ENCODE measurements around the gene GZMA.
"Not testable (repeated sequence)": the region's sequence is repeated elsewhere in the genome, so short reads cannot be mapped to it uniquely, and the experiment has no call there.

The GZMA gene

GRCh38 chr5:55102348-55102747, at the start of gene GZMA:
TSS of gene GZMA (plus strand) at chr5:55102646. CDS start at chr5:55102683, 37 bp downstream.
- DNase-seq (ENCODE audit: low read depth, low spot score): no peak

DNA sequence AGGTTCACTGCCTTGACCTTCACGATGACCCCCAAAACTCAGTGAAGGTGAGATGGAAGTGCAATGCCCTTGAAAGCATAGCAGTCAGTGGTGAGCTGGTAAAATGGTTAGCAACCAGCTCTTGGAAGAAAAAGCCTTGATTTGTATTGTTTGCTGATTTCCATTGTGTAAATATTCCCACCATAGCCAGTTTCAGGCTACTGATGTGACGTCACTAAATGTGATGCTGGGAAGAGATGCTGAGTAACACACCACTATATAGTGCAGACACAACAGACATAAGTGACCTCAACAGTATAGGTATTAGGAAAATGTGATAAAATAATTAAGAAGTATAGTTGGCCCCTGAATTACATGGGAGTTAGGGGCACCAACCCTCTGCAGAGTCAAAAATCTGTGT, 47.3 kb upstream of the GZMA start:
- DNase-seq (ENCODE audit: low read depth, low spot score): no peak

- DNase-seq (ENCODE audit: low read depth, low spot score): peak; percentile 5
These were observed 40.2 kb upstream of the GZMA start for GRCh38 chr5:55062039-55062779.

GRCh38 chr5:55063220-55063863, 39.1 kb upstream of the GZMA start:
- DNase-seq (ENCODE audit: low read depth, low spot score): no peak

- no peak for DNase-seq (ENCODE audit: low read depth, low spot score)
These were observed 38.5 kb upstream of the GZMA start for GRCh38 chr5:55063899-55064298.

- no peak for DNase-seq (ENCODE audit: low read depth, low spot score)
These were observed 37.9 kb upstream of the GZMA start for GRCh38 chr5:55064523-55064922.

DNA sequence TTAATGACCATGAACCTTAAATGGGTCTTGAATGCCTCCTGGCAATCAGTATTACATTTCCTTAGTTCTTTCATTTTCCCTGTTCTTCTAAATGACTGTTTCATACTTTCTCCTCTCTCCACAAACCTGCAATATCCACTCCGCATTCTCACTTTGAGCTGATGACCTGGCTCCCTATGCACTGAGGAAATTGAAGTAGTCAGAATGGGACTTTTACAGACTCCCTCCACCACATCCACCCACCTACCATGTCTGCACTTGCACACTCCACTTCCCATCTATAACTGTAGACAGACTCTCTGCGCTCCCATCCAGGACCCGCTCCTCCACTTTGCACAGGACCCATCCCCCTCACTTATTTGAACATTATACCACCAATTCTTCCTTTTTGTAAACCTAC, 36.2 kb upstream of the GZMA start:
- no peak for DNase-seq (ENCODE audit: low read depth, low spot score)

- DNase-seq (ENCODE audit: low read depth, low spot score): no peak
These were observed 31.5 kb upstream of the GZMA start for GRCh38 chr5:55070968-55071367.

- DNase-seq (ENCODE audit: low read depth, low spot score): no peak
These were observed 31.0 kb upstream of the GZMA start for GRCh38 chr5:55071413-55071812.

GRCh38 chr5:55072666-55073065, 29.8 kb upstream of the GZMA start:
- DNase-seq (ENCODE audit: low read depth, low spot score): no peak

GRCh38 chr5:55073211-55073610, 29.2 kb upstream of the GZMA start:
- no peak for DNase-seq (ENCODE audit: low read depth, low spot score)

DNA sequence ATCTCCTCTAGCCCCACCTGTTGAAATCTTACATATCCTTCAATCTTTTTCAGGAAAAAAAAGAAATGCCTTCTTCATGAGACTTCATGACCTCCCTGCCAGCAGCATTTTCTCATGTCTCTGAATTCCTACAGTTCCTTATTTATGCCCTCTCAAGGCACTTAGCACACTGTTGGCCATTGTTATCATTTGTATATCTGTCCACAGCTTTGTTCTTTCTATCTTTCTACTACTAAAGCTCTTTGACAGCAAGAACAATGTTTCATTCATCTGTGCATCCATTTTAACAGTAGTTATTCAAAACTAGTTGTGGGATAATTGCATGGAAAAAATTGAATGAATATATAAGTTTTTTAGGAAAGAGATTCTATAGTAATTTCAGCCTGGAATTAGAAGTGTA, 20.9 kb upstream of the GZMA start:
- DNase-seq (ENCODE audit: low read depth, low spot score): no peak

DNA sequence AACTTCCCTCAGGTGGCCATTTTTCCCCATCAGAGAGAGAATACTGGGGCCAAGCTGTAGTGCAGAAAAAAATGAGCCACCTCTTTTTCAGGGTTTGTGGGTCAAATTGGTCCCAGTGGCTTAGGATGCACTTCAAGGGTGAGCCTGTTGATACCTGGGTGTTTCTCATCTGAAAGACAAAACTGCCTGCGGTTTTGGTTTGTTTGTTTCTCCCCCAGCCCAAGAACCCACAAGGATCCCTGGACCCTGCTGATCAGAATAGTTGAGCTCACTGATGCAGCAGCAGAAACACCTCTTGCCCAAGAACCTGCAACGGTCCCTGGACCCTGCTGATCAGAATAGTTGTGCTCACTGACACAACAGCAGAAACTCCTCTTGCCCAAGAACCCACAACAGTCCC, 13.1 kb upstream of the GZMA start:
- DNase-seq (ENCODE audit: low read depth, low spot score): not testable (repeated sequence)

DNA sequence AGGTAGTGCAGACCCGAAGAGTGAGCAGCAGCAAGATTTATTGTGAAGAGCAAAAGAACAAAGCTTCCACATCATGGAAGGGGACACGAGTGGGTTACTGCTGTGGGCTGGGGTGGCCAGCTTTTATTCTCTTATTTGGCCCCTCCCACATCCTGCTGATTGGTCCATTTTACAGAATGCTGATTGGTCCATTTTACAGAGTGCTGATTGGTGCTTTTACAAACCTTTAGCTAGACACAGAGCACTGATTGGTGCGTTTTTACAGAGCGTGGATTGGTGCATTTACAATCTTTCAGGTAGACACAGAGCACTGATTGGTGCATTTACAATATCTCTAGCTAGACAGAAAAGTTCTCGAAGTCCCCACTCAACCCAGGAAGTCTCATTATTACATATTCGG, 11.4 kb upstream of the GZMA start:
- DNase-seq (ENCODE audit: low read depth, low spot score): not testable (repeated sequence)

- no peak for DNase-seq (ENCODE audit: low read depth, low spot score)
These were observed 6.3 kb upstream of the GZMA start for GRCh38 chr5:55096182-55096581.

GRCh38 chr5:55096861-55097260, 5.6 kb upstream of the GZMA start:
- no peak for DNase-seq (ENCODE audit: low read depth, low spot score)

- DNase-seq (ENCODE audit: low read depth, low spot score): not testable (repeated sequence)
These were observed 1.3 kb upstream of the GZMA start for GRCh38 chr5:55101148-55101547.

DNA sequence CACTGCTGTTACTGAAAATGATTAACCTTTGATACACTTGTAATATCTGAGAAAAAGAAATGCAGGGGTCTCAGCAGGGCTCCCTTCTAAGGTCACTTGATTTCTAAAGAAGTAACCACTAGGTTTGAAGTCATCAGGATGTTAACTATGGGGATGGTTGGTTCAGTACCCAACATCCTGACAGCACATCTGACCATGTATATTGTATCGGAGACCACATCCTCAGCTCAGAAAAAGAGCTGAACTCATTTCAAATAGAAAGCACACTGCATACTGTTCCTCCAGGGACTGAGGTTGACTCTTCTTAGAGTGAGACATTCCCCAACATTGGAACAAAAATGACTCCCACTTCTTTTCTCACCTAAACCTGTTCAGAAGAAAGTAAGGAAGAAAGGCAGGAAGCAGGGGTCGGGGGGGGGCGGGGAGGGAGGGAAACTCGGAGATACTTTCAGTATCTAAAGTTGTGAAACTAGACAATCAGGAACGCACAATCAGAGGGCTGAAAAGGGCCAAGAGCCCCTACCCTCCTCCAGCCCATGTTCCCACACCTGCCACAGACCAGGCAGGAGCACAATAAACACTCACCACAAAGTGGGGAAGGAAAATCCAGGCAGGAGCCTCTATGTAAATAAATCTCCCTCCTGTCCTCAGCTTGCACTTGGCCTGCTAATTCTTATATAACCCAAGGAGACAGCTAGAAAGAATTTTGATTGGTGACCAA, 730 bp upstream of the GZMA start:
- no peak for DNase-seq (ENCODE audit: low read depth, low spot score)

GRCh38 chr5:55104036-55104772, 1.8 kb downstream of the GZMA start:
- no peak for DNase-seq (ENCODE audit: low read depth, low spot score)

- DNase-seq (ENCODE audit: low read depth, low spot score): no peak
These were observed 2.7 kb downstream of the GZMA start for GRCh38 chr5:55104946-55105701.

DNA sequence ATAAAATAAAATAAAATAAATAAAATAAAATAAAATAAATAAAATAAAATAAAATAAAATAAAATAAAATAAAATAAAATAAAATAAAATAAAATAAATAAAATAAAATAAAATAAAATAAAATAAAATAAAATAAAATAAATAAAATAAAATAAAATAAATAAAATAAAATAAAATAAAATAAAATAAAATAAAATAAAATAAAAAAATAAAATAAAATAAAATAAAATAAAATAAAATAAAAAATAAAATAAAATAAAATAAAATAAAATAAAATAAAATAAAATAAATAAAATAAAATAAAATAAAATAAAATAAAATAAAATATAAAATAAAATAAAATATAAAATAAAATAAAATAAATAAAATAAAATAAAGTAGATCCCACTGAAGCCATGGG, 3.5 kb downstream of the GZMA start:
- not testable (repeated sequence) for DNase-seq (ENCODE audit: low read depth, low spot score)
